ENCODE data around the gene MARK3. TPM values are rescaled to one million over a fixed set of nuclear protein-coding genes. Genes with fewer than 3 reads are reported as not detected.

The MARK3 gene
- total RNA-seq, 1 donor from 2014 or later = 124 TPM

- Histone ChIP-seq H2AFZ (ENCODE audit: low read depth, low read length) (no peak overlapping the region), H4K20me1 (ENCODE audit: insufficient read depth, low read length) (peaks cover 13% of the 10 kb centered on the region), H3K36me3 (ENCODE audit: insufficient read depth, low read length) (no peaks in the 10 kb centered on the region), H3K27me3 (ENCODE audit: insufficient read depth, low read length) (no peaks in the 10 kb centered on the region), H3K79me2 (ENCODE audit: insufficient read depth, low read length) (no peaks in the 10 kb centered on the region), H3K4me2 (ENCODE audit: low read length) (no peak overlapping the region), H3K4me3 (ENCODE audit: insufficient read depth, low read depth, low read length) (no peak overlapping the region), H3K27ac (ENCODE audit: low read depth, low read length) (no peak overlapping the region), H3K4me1 (ENCODE audit: insufficient read depth, low read length) (peaks cover 28% of the 10 kb centered on the region), H3K9me3 (ENCODE audit: insufficient read depth, low read depth, low read length) (no peaks in the 10 kb centered on the region), H3K9ac (ENCODE audit: low read length) (no peak overlapping the region)
- no peak for FAIRE-seq
- Mint-ChIP-seq H3K36me3 (ENCODE audit: low read depth, unreplicated experiment) (no peaks in the 10 kb centered on the region), H3K27me3 (ENCODE audit: low read depth, unreplicated experiment) (no peaks in the 10 kb centered on the region), H3K4me1 (ENCODE audit: low read depth, unreplicated experiment) (peaks cover 7% of the 10 kb centered on the region), H3K27ac (ENCODE audit: unreplicated experiment) (no peak overlapping the region), H3K4me3 (ENCODE audit: unreplicated experiment) (no peak overlapping the region), H3K9me3 (ENCODE audit: unreplicated experiment) (no peaks in the 10 kb centered on the region)
- no peak for DNase-seq (ENCODE audit: low read depth)
- no peak for TF ChIP-seq CTCF (IDR thresholded peaks at IDR 0.05; ENCODE audit: insufficient read depth, low read depth, low read length)
- no peak for TF ChIP-seq EZH2 (IDR thresholded peaks at IDR 0.05; ENCODE audit: insufficient read depth, low read length)
These were observed 159.4 kb downstream of the MARK3 start for GRCh38 chr14:103544388-103545218.

- H3K36me3 Mint-ChIP-seq (ENCODE audit: low read depth, unreplicated experiment) = no peaks in the 10 kb centered on the region
- no peaks in the 10 kb centered on the region for H3K27me3 Mint-ChIP-seq (ENCODE audit: low read depth, unreplicated experiment)
- Histone ChIP-seq H3K27ac (ENCODE audit: low read depth, low read length) (no peak overlapping the region), H2AFZ (ENCODE audit: low read depth, low read length) (no peak overlapping the region), H3K79me2 (ENCODE audit: insufficient read depth, low read length) (no peaks in the 10 kb centered on the region), H3K9ac (ENCODE audit: low read length) (no peak overlapping the region), H3K36me3 (ENCODE audit: insufficient read depth, low read length) (no peaks in the 10 kb centered on the region), H3K4me1 (ENCODE audit: insufficient read depth, low read length) (peaks cover 22% of the 10 kb centered on the region), H4K20me1 (ENCODE audit: insufficient read depth, low read length) (peaks cover 13% of the 10 kb centered on the region), H3K27me3 (ENCODE audit: insufficient read depth, low read length) (no peaks in the 10 kb centered on the region), H3K9me3 (ENCODE audit: insufficient read depth, low read depth, low read length) (no peaks in the 10 kb centered on the region), H3K4me3 (ENCODE audit: insufficient read depth, low read depth, low read length) (no peak overlapping the region), H3K4me2 (ENCODE audit: low read length) (no peak overlapping the region)
- no peak for TF ChIP-seq EZH2 (IDR thresholded peaks at IDR 0.05; ENCODE audit: insufficient read depth, low read length)
- H3K4me3 Mint-ChIP-seq (ENCODE audit: unreplicated experiment) = no peak overlapping the region
- no peaks in the 10 kb centered on the region for H3K9me3 Mint-ChIP-seq (ENCODE audit: unreplicated experiment)
- no peak for DNase-seq (ENCODE audit: low read depth)
- FAIRE-seq = no peak
- H3K4me1 Mint-ChIP-seq (ENCODE audit: low read depth, unreplicated experiment) = peaks cover 8% of the 10 kb centered on the region
- H3K27ac Mint-ChIP-seq (ENCODE audit: unreplicated experiment) = no peak overlapping the region
These were observed 160.2 kb downstream of the MARK3 start for GRCh38 chr14:103545219-103545914.

GRCh38 chr14:103545915-103546651 is 160.9 kb downstream of the MARK3 start:
- FAIRE-seq (no peak), DNase-seq (ENCODE audit: low read depth) (no peak)
- Histone ChIP-seq H3K79me2 (ENCODE audit: insufficient read depth, low read length) (no peaks in the 10 kb centered on the region), H3K27ac (ENCODE audit: low read depth, low read length) (no peak overlapping the region), H4K20me1 (ENCODE audit: insufficient read depth, low read length) (peaks cover 13% of the 10 kb centered on the region), H2AFZ (ENCODE audit: low read depth, low read length) (no peak overlapping the region), H3K4me2 (ENCODE audit: low read length) (no peak overlapping the region), H3K27me3 (ENCODE audit: insufficient read depth, low read length) (no peaks in the 10 kb centered on the region), H3K9me3 (ENCODE audit: insufficient read depth, low read depth, low read length) (no peaks in the 10 kb centered on the region), H3K4me3 (ENCODE audit: insufficient read depth, low read depth, low read length) (no peak overlapping the region), H3K9ac (ENCODE audit: low read length) (no peak overlapping the region), H3K36me3 (ENCODE audit: insufficient read depth, low read length) (no peaks in the 10 kb centered on the region), H3K4me1 (ENCODE audit: insufficient read depth, low read length) (peaks cover 16% of the 10 kb centered on the region)
- Mint-ChIP-seq H3K27ac (ENCODE audit: unreplicated experiment) (no peak overlapping the region), H3K27me3 (ENCODE audit: low read depth, unreplicated experiment) (no peaks in the 10 kb centered on the region), H3K4me1 (ENCODE audit: low read depth, unreplicated experiment) (peaks cover 4% of the 10 kb centered on the region), H3K9me3 (ENCODE audit: unreplicated experiment) (no peaks in the 10 kb centered on the region), H3K4me3 (ENCODE audit: unreplicated experiment) (no peak overlapping the region), H3K36me3 (ENCODE audit: low read depth, unreplicated experiment) (no peaks in the 10 kb centered on the region)
- TF ChIP-seq CTCF (IDR thresholded peaks at IDR 0.05; ENCODE audit: insufficient read depth, low read depth, low read length) (no peak), EZH2 (IDR thresholded peaks at IDR 0.05; ENCODE audit: insufficient read depth, low read length) (no peak)
